Right ventricle myocardium superior (tissue), 1 donor: Measurements from ENCODE around the gene HYKK. TPM values are rescaled to one million over a fixed set of nuclear protein-coding genes. Genes with fewer than 3 reads are reported as not detected.

Source experiments
- ATAC-seq: fragments of 200-7000 bp; cut with Tn5 transposase; one replicate; pipeline ENCODE4 v1.9.1; 2020; ENCODE audit warnings: mild to moderate bottlenecking; ENCODE audit not compliant: poor library complexity
- DNase-seq: peaks from one replicate; pipeline ENCODE4 v3.0.0-alpha.2; 2020
- intact Hi-C: fragments of 100-400 bp; cut with DNase I; formaldehyde crosslinking; loops from one replicate; pipeline ENCODE4 v1.11.2; 2022
- total RNA-seq: library from RNA; stranded (reverse); fragmentation: NEBNext Ultra II Directional; extraction: Animal tissue kit (Norgen Biotek cat#: 25700); gene quantifications from one replicate; pipeline ENCODE4 v1.2.1, GENCODE V29; 2021
- donor health status: DM: no; HTN: yes; CAD: no; lungs with severe emphysema.

HYKK gene
- total RNA-seq, 1 donor from 2014 or later = 4.9 TPM

GRCh38 chr15:78571382-78571781, 64.0 kb downstream of the HYKK start:
- intact Hi-C loops = no loop called here
- DNase-seq = no peak
- no peak for ATAC-seq

- ATAC-seq = no peak
- intact Hi-C loops = no loop called here
- DNase-seq = no peak
Observed at GRCh38 chr15:78573416-78573815, 66.0 kb downstream of the HYKK start.

- intact Hi-C loops = no loop called here
- ATAC-seq (no peak), DNase-seq (no peak)
Observed at GRCh38 chr15:78574944-78575343, 67.6 kb downstream of the HYKK start.

Other genes starting within 250 kb of the HYKK start
- 79.9 TPM for gene DNAJA4, start 243.0 kb upstream of the HYKK start, total RNA-seq
- gene SKIC8, start 208.0 kb upstream of the HYKK start, total RNA-seq = 25.2 TPM
- gene CRABP1, start 167.2 kb upstream of the HYKK start, total RNA-seq = not detected
- gene IREB2, start 69.4 kb upstream of the HYKK start, total RNA-seq = 24.8 TPM
- 113 TPM for gene PSMA4, start 32.9 kb downstream of the HYKK start, total RNA-seq
- gene CHRNA5, start 57.9 kb downstream of the HYKK start, total RNA-seq = 4.2 TPM
- gene CHRNA3, start 113.4 kb downstream of the HYKK start, total RNA-seq = 0.13 TPM
- gene CHRNB4, start 133.6 kb downstream of the HYKK start, total RNA-seq = not detected